ENCODE data around the gene CERK. TPM values are rescaled to one million over a fixed set of nuclear protein-coding genes. Genes with fewer than 3 reads are reported as not detected.
"Not testable (repeated sequence)": the region's sequence is repeated elsewhere in the genome, so short reads cannot be mapped to it uniquely, and the experiment has no call there.

CERK gene
- total and polyA plus RNA-seq, 2 of the 13 experiments (the other 11 are each of a cell fraction or from before 2014, with no cell fraction given) = 40.3 to 41.9 TPM

GRCh38 chr22:46635756-46636155 lies 102.3 kb downstream of the CERK start (continued):
- TF ChIP-seq SNAPC4 (CRISPR knock-in tag; IDR thresholded peaks at IDR 0.05) (no peak), SMC3 (IDR thresholded peaks at IDR 0.05; ENCODE audit: low read length) (peak; percentile 9; the same call in 1 of the 2 replicates)
- TF ChIP-seq, protein P1, sequence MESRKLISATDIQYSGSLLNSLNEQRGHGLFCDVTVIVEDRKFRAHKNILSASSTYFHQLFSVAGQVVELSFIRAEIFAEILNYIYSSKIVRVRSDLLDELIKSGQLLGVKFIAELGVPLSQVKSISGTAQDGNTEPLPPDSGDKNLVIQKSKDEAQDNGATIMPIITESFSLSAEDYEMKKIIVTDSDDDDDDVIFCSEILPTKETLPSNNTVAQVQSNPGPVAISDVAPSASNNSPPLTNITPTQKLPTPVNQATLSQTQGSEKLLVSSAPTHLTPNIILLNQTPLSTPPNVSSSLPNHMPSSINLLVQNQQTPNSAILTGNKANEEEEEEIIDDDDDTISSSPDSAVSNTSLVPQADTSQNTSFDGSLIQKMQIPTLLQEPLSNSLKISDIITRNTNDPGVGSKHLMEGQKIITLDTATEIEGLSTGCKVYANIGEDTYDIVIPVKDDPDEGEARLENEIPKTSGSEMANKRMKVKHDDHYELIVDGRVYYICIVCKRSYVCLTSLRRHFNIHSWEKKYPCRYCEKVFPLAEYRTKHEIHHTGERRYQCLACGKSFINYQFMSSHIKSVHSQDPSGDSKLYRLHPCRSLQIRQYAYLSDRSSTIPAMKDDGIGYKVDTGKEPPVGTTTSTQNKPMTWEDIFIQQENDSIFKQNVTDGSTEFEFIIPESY (CRISPR knock-in tag; IDR thresholded peaks at IDR 0.05) = peak; percentile 94

DNA sequence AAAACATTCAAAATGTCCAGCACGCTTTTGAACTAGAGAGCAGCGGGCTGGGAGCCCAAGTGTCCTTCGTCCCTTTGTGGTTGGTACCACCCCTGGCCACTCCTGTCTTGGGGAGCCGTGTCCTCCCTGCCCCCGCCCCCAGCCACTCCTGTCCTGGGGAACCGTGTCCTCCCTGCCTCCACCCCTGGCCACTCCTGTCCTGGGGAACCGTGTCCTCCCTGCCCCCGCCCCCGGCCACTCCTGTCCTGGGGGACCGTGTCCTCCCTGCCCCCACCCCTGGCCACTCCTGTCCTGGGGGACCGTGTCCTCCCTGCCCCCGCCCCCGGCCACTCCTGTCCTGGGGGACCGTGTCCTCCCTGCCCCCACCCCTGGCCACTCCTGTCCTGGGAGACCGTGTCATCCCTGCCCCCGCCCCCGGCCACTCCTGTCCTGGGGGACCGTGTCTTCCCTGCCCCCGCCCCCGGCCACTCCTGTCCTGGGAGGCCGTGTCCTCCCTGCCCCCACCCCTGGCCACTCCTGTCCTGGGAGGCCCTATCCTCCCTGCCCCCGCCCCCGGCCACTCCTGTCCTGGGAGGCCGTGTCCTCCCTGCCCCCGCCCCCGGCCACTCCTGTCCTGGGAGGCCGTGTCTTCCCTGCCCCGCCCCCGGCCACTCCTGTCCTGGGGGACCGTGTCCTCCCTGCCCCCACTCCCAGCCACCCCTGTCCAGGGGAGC lies 102.9 kb downstream of the CERK start:
- H4K20me1 ChIP-seq (ENCODE audit: insufficient read depth, low read length); DNase-seq (ENCODE audit: low spot score); H2AFZ ChIP-seq (ENCODE audit: low read length); H3K9ac ChIP-seq (ENCODE audit: insufficient read depth, low read depth, low read length); in situ Hi-C loops (cut with HindIII; ENCODE audit: extremely low pct_ligation_motif_present, low pct_unique_long_range_greater_than_20kb); H3K9me3 ChIP-seq (ENCODE audit: low read length); H3K27ac ChIP-seq (ENCODE audit: extremely low read length, insufficient read depth, low read length); H3K36me3 ChIP-seq (replicated peaks in 1 of 2; ENCODE audit: control insufficient read depth in 1 of 2, insufficient read depth in 2 of 2, low read length in 2 of 2); H3K79me2 ChIP-seq (ENCODE audit: insufficient read depth, low read length); FAIRE-seq; H3K27me3 ChIP-seq (ENCODE audit: control insufficient read depth in 1 of 2, insufficient read depth in 2 of 2, low read length in 2 of 2); H3K4me2 ChIP-seq (ENCODE audit: low read depth, low read length); ATAC-seq; H3K4me3 ChIP-seq (replicated peaks in 1 of 3; ENCODE audit: insufficient read depth in 1 of 3, low read depth in 2 of 3, low read length in 3 of 3); BruUV-seq (replicated peaks): not testable (repeated sequence)
- ChIA-PET CTCF (ENCODE audit: low intra/inter-chr PET ratio, low total read pairs) (interaction anchor here (0.7 kb wide), 1 partner anchor 71 kb away, joined by 3 read pairs; no protein-coding TSS in a partner anchor), POLR2A (interaction anchor here (1.3 kb wide), 1 partner anchor 26 kb away, joined by 4 read pairs; no protein-coding TSS in a partner anchor)
- 77% methylated on average over 21 of the region's 30 CpGs for WGBS (ENCODE audit: low lambda C conversion rate)
- intact Hi-C loops (cut with micrococcal nuclease; ENCODE audit: unreplicated experiment) = loop anchor here (5.0 kb wide), 1 partner anchor 73 kb away; no protein-coding TSS in a partner anchor
- H3K4me1 ChIP-seq (ENCODE audit: insufficient read depth, low read length) = peaks cover 59% of the 10 kb centered on the region

Other genes starting within 250 kb of the CERK start
- gene CELSR1, start 200.6 kb downstream of the CERK start, total RNA-seq (2016; rRNA removed; fragmentation: Illumina TruSeq; extraction: Trizol) = 1.5 and 1.8 TPM in 2 replicates
- gene CELSR1, start 200.6 kb downstream of the CERK start, polyA plus RNA-seq (2011; rRNA removed) = 0.78 and 0.84 TPM in 2 replicates
- 12.9 and 15.7 TPM in 2 replicates for gene GRAMD4, start 117.9 kb downstream of the CERK start, total RNA-seq (2016; rRNA removed; fragmentation: Illumina TruSeq; extraction: Trizol)
- gene GRAMD4, start 117.9 kb downstream of the CERK start, polyA plus RNA-seq (2011; rRNA removed) = 15.2 and 16.8 TPM in 2 replicates
- gene TBC1D22A, start 24.4 kb upstream of the CERK start, total RNA-seq (2016; rRNA removed; fragmentation: Illumina TruSeq; extraction: Trizol) = 17.3 and 17.6 TPM in 2 replicates
- 17.5 and 18.0 TPM in 2 replicates for gene TBC1D22A, start 24.4 kb upstream of the CERK start, polyA plus RNA-seq (2011; rRNA removed)

All from HepG2 (cell line).